Large intestine (tissue), 3 donors: ENCODE measurements around the gene PLCXD1. TPM values are rescaled to one million over a fixed set of nuclear protein-coding genes. Genes with fewer than 3 reads are reported as not detected.
A peak's percentile ranks its signal among the peaks of the same experiment; 100 is the strongest.
"Not testable (repeated sequence)": the region's sequence is repeated elsewhere in the genome, so short reads cannot be mapped to it uniquely, and the experiment has no call there.

Experiments
- DNase-seq, 2 donors: peaks; one replicate each; pipeline versions ENCODE4 v3.0.0 to v3.0.0-alpha.2; 2013
- H3K27ac ChIP-seq: one replicate; pipeline ENCODE4 v1.5.1; 2013; ENCODE audit warnings: low read length
- H3K27me3 ChIP-seq: 2 replicates; pipeline ENCODE4 v1.6.1; 2013; ENCODE audit warnings: low read length; ENCODE audit not compliant: control insufficient read depth, insufficient read depth
- H3K36me3 ChIP-seq: 2 replicates; pipeline ENCODE4 v1.6.1; 2013; ENCODE audit warnings: low read length; ENCODE audit not compliant: control insufficient read depth, insufficient read depth
- H3K4me1 ChIP-seq: one replicate; pipeline ENCODE4 v1.6.1; 2013; ENCODE audit warnings: low read length; ENCODE audit not compliant: control insufficient read depth, insufficient read depth
- H3K4me3 ChIP-seq: one replicate; pipeline ENCODE4 v1.5.1; 2013; ENCODE audit warnings: low read length
- H3K9me3 ChIP-seq: one replicate; pipeline ENCODE4 v1.6.1; 2013; ENCODE audit warnings: mild to moderate bottlenecking, low read depth, low read length, moderate library complexity; ENCODE audit not compliant: control insufficient read depth
- WGBS: methylation state at CpG from one replicate; pipeline ENCODE4 v1.1.5; 2013; ENCODE audit warnings: low lambda C conversion rate; ENCODE audit not compliant: insufficient coverage; 5-methylcytosine and 5-hydroxymethylcytosine counted together
- polyA plus RNA-seq: library from polyadenylated mRNA; unstranded; fragments of 120-200 nt; gene quantifications from one replicate; pipeline ENCODE4 v1.2.1, GENCODE V29; 2013

The PLCXD1 gene
- polyA plus RNA-seq, 1 donor = 36.4 TPM

DNA sequence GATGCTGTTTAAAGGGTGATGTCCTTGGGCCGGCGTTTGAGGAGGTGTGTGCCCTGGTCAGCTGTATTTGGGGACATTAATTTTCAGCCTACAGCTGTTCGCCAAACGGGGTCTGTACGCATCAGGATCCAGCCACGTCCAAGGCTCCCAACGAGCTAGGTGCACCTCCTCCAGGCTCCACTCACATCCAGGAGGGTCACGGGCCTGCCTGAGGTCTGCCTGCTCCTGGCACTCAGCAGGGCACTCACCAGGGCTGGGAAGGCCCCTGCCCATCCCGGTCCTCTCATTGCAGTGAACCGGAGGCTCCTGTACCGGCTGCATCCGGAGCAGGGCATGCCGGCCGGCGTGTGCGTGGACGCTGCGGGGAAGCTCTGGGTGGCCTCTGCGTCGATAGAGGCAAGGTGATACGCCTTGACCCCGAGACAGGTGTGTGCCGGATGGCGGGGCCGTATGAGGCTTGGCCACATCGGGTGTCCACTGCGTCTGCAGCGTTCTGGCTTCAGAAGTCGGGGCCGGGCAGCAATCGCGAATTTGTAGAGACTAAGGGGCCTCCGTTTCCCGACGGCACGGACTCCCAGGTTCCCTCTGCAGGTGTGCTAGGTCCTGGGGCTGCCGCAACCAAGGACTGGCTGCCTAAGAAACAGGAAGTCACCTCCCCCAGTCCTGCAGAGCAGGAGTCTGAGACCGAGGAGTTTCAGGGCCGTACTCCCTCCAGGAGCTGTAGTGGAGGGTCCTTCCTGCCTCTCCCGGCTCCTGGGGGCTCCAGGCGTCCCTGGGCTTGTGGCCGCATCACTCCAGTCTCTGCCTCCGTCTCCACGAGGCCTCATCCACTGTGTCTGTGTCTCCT lies 27.5 kb upstream of the PLCXD1 start:
- no peak overlapping the region for H3K27ac ChIP-seq
- no peaks in the 10 kb centered on the region for H3K36me3 ChIP-seq
- H3K4me3 ChIP-seq = no peak overlapping the region
- WGBS = 96% methylated on average over 5 of the region's 44 CpGs
- no peaks in the 10 kb centered on the region for H3K4me1 ChIP-seq
- H3K9me3 ChIP-seq = peaks cover 13% of the 10 kb centered on the region
- no peaks in the 10 kb centered on the region for H3K27me3 ChIP-seq
- DNase-seq = no peak

GRCh38 chrX:254630-255215 lies 26.5 kb upstream of the PLCXD1 start:
- WGBS = no CpG with 5 or more reads among the region's 27 CpGs
- DNase-seq = no peak
- Histone ChIP-seq H3K27me3 (no peaks in the 10 kb centered on the region), H3K9me3 (peaks cover 13% of the 10 kb centered on the region), H3K27ac (no peak overlapping the region), H3K36me3 (no peaks in the 10 kb centered on the region), H3K4me1 (no peaks in the 10 kb centered on the region), H3K4me3 (no peak overlapping the region)

GRCh38 chrX:255923-256331 lies 25.3 kb upstream of the PLCXD1 start:
- H3K27ac ChIP-seq = no peak overlapping the region
- peaks cover under 1% of the 10 kb centered on the region for H3K4me1 ChIP-seq
- H3K36me3 ChIP-seq = no peaks in the 10 kb centered on the region
- no peak for DNase-seq
- H3K9me3 ChIP-seq = peaks cover 13% of the 10 kb centered on the region
- H3K27me3 ChIP-seq = no peaks in the 10 kb centered on the region
- no CpG with 5 or more reads among the region's 28 CpGs for WGBS
- H3K4me3 ChIP-seq = no peak overlapping the region

- peaks cover 13% of the 10 kb centered on the region for H3K9me3 ChIP-seq
- not testable (repeated sequence) for H3K4me3 ChIP-seq, DNase-seq, H3K27me3 ChIP-seq, H3K36me3 ChIP-seq, H3K27ac ChIP-seq
- H3K4me1 ChIP-seq = peaks cover 10% of the 10 kb centered on the region
- no CpG with 5 or more reads among the region's 14 CpGs for WGBS
Observed at GRCh38 chrX:257054-257453, 24.1 kb upstream of the PLCXD1 start.

- H3K9me3 ChIP-seq = peaks cover 13% of the 10 kb centered on the region
- no peak for DNase-seq
- H3K4me1 ChIP-seq = peaks cover 15% of the 10 kb centered on the region
- H3K27me3 ChIP-seq = no peaks in the 10 kb centered on the region
- no peak overlapping the region for H3K27ac ChIP-seq
- WGBS = no CpG with 5 or more reads among the region's 21 CpGs
- no peak overlapping the region for H3K4me3 ChIP-seq
- H3K36me3 ChIP-seq = no peaks in the 10 kb centered on the region
Observed at GRCh38 chrX:257681-258289, 23.4 kb upstream of the PLCXD1 start.

- DNase-seq = no peak
- WGBS = no CpG with 5 or more reads among the region's 8 CpGs
- no peaks in the 10 kb centered on the region for H3K27me3 ChIP-seq
- H3K4me1 ChIP-seq = peaks cover 15% of the 10 kb centered on the region
- H3K4me3 ChIP-seq = no peak overlapping the region
- H3K36me3 ChIP-seq = no peaks in the 10 kb centered on the region
- peaks cover 12% of the 10 kb centered on the region for H3K9me3 ChIP-seq
- no peak overlapping the region for H3K27ac ChIP-seq
Observed at GRCh38 chrX:258291-259040, 22.7 kb upstream of the PLCXD1 start.

DNA sequence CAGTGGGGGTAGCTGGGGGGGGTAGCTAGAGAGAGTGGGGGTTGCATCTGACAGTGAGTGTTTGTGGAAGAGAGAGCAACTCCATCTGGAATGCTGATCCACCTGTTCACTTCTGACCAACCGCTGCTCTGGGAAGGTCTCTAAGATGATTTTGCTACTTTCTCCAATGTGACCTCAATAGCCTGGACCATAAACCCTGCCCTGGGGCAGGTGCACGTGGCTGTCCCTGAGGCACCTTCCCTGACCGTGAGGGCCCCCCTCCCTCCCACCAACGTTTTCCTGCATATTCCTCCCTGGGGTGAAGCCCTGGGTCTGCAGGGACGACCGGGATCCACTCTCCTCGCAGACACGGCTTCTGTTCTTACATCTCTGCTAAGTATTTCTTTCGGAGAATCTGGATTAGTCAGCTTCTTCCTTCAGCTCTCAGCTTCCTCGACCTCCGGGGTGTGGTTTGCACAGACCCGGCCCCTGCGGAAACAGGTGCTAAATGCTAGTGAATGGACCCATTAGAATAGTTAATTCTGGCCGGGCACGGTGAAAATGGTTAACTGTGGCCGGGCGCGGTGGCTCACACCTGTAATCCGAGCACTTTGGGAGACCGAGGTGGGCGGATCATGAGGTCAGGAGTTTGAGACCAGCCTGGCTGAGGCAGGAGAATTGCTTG lies 21.4 kb upstream of the PLCXD1 start:
- peaks cover 15% of the 10 kb centered on the region for H3K4me1 ChIP-seq
- H3K4me3 ChIP-seq = no peak overlapping the region
- H3K27ac ChIP-seq = no peak overlapping the region
- no peak for DNase-seq
- WGBS = 100% methylated on average over 1 of the region's 21 CpGs
- H3K9me3 ChIP-seq = peaks cover 6% of the 10 kb centered on the region
- H3K36me3 ChIP-seq = no peaks in the 10 kb centered on the region
- H3K27me3 ChIP-seq = no peaks in the 10 kb centered on the region

- Histone ChIP-seq H3K4me3 (no peak overlapping the region), H3K9me3 (no peaks in the 10 kb centered on the region), H3K4me1 (peaks cover 15% of the 10 kb centered on the region), H3K27ac (no peak overlapping the region), H3K36me3 (no peaks in the 10 kb centered on the region), H3K27me3 (no peaks in the 10 kb centered on the region)
- WGBS = no CpG with 5 or more reads among the region's 32 CpGs
- DNase-seq = peak in 1 of 2 donors; percentile 23
Observed at GRCh38 chrX:261167-261918, 19.8 kb upstream of the PLCXD1 start.

DNA sequence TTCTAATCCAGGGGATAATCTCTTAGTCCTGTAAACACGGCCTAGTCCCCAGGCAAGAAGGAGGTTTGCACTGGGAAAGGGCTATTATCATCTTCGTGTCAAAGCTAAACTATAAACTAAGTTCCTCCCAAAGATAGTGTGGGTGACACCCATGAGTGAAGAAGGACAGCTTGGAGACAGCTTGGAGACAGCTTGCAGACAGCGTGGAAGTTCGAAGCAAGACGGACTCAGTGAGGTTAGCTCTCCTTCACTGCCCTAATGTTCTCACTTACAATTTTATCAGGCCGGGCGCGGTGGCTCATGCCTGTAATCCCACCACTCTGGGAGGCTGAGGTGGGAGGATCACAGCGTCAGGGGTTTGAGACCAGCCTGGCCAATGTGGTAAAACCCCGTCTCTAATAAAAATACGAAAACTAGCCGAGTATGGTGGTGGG lies 19.2 kb upstream of the PLCXD1 start:
- Histone ChIP-seq H3K4me1 (peaks cover 15% of the 10 kb centered on the region), H3K9me3 (no peaks in the 10 kb centered on the region), H3K4me3 (no peak overlapping the region), H3K36me3 (no peaks in the 10 kb centered on the region), H3K27me3 (no peaks in the 10 kb centered on the region), H3K27ac (no peak overlapping the region)
- WGBS = 60% methylated on average over 1 of the region's 12 CpGs
- no peak for DNase-seq
